PFSK-1 (cell line): Measurements from ENCODE around the gene CHAD.

Experiments used
- FOXP2 ChIP-seq: optimal IDR thresholded peaks from 2 replicates; pipeline ENCODE3; 2011; ENCODE audit warnings: borderline replicate concordance, control low read depth, inconsistent platforms; ENCODE audit not compliant: insufficient read depth; ENCODE audit errors: extremely low read length, extremely low read depth
- POLR2AphosphoS5 ChIP-seq: IDR thresholded peaks from 2 replicates; pipeline ENCODE4 v1.6.1; 2012; ENCODE audit warnings: low read depth, mild to moderate bottlenecking, control low read depth, low read length, moderate library complexity
- SIN3A ChIP-seq: IDR thresholded peaks from 2 replicates; pipeline ENCODE4 v1.6.1; 2012; ENCODE audit warnings: mild to moderate bottlenecking, low read length, moderate library complexity, borderline replicate concordance; ENCODE audit not compliant: insufficient read depth
- TAF1 ChIP-seq: IDR thresholded peaks from 2 replicates; pipeline ENCODE4 v1.6.1; 2012; ENCODE audit warnings: low read length, control low read depth, borderline replicate concordance; ENCODE audit not compliant: insufficient read depth
- TF ChIP-seq, protein P1 (sequence below), 2 experiments: IDR thresholded peaks; 2 replicates each; pipeline versions ENCODE4 v1.6.1 to v1.8.0; 2011 to 2012; ENCODE audit warnings: low read depth in 2 of 2, low read length in 2 of 2, control low read depth in 1 of 2, inconsistent platforms in 1 of 2, mild to moderate bottlenecking in 1 of 2, moderate library complexity in 1 of 2; ENCODE audit not compliant: insufficient read depth in 1 of 2

The CHAD gene

GRCh38 chr17:50429793-50430192, 38.9 kb downstream of the CHAD start:
- no peak for TF ChIP-seq TAF1
- TF ChIP-seq POLR2AphosphoS5, result no peak
- TF ChIP-seq, protein P1, sequence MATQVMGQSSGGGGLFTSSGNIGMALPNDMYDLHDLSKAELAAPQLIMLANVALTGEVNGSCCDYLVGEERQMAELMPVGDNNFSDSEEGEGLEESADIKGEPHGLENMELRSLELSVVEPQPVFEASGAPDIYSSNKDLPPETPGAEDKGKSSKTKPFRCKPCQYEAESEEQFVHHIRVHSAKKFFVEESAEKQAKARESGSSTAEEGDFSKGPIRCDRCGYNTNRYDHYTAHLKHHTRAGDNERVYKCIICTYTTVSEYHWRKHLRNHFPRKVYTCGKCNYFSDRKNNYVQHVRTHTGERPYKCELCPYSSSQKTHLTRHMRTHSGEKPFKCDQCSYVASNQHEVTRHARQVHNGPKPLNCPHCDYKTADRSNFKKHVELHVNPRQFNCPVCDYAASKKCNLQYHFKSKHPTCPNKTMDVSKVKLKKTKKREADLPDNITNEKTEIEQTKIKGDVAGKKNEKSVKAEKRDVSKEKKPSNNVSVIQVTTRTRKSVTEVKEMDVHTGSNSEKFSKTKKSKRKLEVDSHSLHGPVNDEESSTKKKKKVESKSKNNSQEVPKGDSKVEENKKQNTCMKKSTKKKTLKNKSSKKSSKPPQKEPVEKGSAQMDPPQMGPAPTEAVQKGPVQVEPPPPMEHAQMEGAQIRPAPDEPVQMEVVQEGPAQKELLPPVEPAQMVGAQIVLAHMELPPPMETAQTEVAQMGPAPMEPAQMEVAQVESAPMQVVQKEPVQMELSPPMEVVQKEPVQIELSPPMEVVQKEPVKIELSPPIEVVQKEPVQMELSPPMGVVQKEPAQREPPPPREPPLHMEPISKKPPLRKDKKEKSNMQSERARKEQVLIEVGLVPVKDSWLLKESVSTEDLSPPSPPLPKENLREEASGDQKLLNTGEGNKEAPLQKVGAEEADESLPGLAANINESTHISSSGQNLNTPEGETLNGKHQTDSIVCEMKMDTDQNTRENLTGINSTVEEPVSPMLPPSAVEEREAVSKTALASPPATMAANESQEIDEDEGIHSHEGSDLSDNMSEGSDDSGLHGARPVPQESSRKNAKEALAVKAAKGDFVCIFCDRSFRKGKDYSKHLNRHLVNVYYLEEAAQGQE (IDR thresholded peaks at IDR 0.05; ENCODE audit: insufficient read depth in 1 of 2, low read depth in 2 of 2, low read length in 2 of 2), result no peak
- TF ChIP-seq FOXP2, result no peak
- TF ChIP-seq SIN3A, result no peak

DNA sequence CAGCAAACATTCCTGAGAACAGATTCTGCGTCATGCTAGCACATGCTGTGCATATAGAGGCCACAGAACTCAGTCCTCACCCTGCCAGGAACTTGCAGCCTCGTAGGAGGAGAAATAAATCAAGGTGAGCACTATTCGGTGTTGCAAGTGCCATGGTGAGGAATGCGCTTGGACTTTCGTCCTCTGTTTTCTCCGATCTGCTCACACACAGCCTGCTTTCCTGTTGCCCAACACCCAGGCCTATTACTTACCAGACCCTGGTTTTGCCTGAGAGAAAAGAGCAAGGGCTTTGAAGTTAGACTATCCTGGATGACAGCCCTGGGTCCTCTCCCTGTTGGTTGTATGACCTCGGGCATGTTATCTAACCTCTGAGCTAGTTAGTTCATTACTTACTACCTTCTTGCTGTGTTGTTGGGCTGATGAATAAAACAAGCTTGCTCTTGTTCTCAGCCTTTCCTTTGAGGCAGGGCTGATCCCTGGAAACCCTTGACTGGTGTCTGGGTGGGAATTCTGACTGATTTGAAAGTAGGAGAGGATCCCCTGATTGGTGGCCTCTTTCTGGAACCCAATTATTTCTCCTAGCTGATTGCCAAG, 39.8 kb downstream of the CHAD start:
- TF ChIP-seq SIN3A, result no peak
- TF ChIP-seq FOXP2, result no peak
- TF ChIP-seq TAF1, result no peak
- TF ChIP-seq POLR2AphosphoS5, result no peak
- TF ChIP-seq, protein P1 (IDR thresholded peaks at IDR 0.05; ENCODE audit: insufficient read depth in 1 of 2, low read depth in 2 of 2, low read length in 2 of 2), result no peak

DNA sequence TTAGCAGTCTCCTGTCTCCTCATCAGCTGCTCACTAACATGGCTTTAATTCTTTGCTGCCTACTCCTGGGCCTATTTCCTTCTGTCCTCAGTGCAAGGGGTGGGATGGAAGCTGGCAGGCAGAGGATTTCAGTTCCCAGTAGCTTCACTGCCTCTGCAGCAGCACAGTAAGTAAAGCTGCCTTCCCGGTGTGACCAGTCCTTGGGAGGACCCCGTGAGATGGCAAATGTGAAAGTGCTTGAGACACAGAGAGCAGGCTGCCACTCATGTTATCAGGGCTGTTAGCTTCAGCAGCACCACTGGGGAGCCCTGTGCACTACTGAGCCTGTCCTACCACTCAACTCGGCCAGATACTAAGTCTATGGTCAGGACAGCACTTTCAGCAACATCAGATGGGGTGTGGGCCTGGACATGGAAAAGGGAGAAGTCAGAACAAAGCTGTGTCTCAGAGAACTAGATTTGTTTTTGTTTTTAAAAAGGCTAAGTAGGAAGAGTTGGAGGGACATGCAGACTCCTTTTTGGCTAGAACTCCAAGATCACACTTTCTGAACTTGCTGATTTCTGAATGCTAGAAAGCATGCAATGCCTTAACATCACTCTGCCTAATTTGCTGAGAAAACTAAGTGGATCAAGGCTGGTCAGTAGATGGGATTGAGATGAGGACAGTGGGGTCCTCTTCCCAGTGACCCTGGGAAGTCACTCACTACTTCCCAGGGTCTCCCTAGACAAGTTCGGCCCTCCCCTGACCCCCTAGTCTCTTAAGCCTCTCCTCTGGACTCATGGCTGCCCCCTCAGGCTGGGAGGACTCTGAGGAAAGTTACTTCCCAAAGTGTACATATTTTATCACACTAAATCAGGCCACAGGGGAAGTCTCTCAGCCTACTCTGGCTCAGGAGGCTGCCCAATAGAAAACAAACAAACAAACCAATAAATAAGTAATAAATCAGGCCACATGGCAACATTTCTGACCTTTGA, 41.6 kb downstream of the CHAD start:
- TF ChIP-seq, protein P1 (IDR thresholded peaks at IDR 0.05; ENCODE audit: insufficient read depth in 1 of 2, low read depth in 2 of 2, low read length in 2 of 2), result no peak
- TF ChIP-seq POLR2AphosphoS5 (peak; percentile 43), TAF1 (peak; percentile 51; the same call in 1 of the 2 replicates)

DNA sequence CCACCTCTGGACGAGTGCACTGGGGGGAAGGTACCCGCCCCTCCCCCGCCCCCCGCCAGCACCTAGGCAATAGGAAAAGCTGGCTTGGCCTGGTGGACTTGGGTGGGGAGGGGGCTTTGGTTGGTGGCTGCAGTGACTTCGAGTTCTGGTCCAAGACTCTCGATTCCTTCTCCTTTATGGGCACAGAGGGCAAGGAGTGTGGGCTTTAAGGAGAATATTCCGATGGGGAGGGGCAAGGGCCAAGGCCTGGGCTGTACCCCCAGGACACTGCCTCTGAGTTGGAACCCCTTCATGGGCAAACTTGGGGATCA, 42.3 kb downstream of the CHAD start:
- TF ChIP-seq SIN3A (no peak), TAF1 (no peak), POLR2AphosphoS5 (no peak)
- TF ChIP-seq, protein P1 (IDR thresholded peaks at IDR 0.05; ENCODE audit: insufficient read depth in 1 of 2, low read depth in 2 of 2, low read length in 2 of 2), result no peak
